Glutamatergic neuron (in vitro differentiated cells): Measurements from ENCODE around the gene AGK. TPM values are rescaled to one million over a fixed set of nuclear protein-coding genes. Genes with fewer than 3 reads are reported as not detected.

Experiments used
- DNase-seq: peaks from one replicate; pipeline ENCODE4 v3.0.0; 2022
- H3K27ac Mint-ChIP-seq: one replicate; pipeline ENCODE4 v1.8.0; 2020; ENCODE audit warnings: mild to moderate bottlenecking, mixed read lengths, inconsistent platforms; ENCODE audit not compliant: unreplicated experiment
- H3K27me3 Mint-ChIP-seq: one replicate; pipeline ENCODE4 v1.8.0; 2020; ENCODE audit warnings: mild to moderate bottlenecking, moderate library complexity, mixed read lengths, inconsistent platforms; ENCODE audit not compliant: unreplicated experiment
- H3K36me3 Mint-ChIP-seq: one replicate; pipeline ENCODE4 v1.8.0; 2020; ENCODE audit warnings: mild to moderate bottlenecking, mixed read lengths, inconsistent platforms; ENCODE audit not compliant: unreplicated experiment
- H3K4me1 Mint-ChIP-seq: one replicate; pipeline ENCODE4 v1.8.0; 2020; ENCODE audit warnings: mild to moderate bottlenecking, low read depth, mixed read lengths, inconsistent platforms; ENCODE audit not compliant: unreplicated experiment
- H3K4me3 Mint-ChIP-seq: one replicate; pipeline ENCODE4 v1.8.0; 2020; ENCODE audit warnings: mild to moderate bottlenecking, mixed read lengths, inconsistent platforms; ENCODE audit not compliant: unreplicated experiment
- H3K9me3 Mint-ChIP-seq: one replicate; pipeline ENCODE4 v1.8.0; 2020; ENCODE audit warnings: mild to moderate bottlenecking, moderate library complexity, mixed read lengths, inconsistent platforms; ENCODE audit not compliant: unreplicated experiment
- total RNA-seq: library from RNA; stranded (reverse); fragmentation: NEBNext Ultra II Directional; extraction: Animal tissue kit (Norgen Biotek cat#: 25700); gene quantifications from one replicate; pipeline ENCODE4 v1.2.1, GENCODE V29; 2021; ENCODE audit not compliant: unreplicated experiment
- TF ChIP-seq, protein P1 (sequence below): fragments of 200-600 bp; sonication (generic); IDR thresholded peaks from one replicate; pipeline ENCODE4 v1.5.0; 2021; ENCODE audit not compliant: partially characterized antibody, unreplicated experiment

AGK gene
- total RNA-seq, 1 donor from 2014 or later = 26.1 TPM

DNA sequence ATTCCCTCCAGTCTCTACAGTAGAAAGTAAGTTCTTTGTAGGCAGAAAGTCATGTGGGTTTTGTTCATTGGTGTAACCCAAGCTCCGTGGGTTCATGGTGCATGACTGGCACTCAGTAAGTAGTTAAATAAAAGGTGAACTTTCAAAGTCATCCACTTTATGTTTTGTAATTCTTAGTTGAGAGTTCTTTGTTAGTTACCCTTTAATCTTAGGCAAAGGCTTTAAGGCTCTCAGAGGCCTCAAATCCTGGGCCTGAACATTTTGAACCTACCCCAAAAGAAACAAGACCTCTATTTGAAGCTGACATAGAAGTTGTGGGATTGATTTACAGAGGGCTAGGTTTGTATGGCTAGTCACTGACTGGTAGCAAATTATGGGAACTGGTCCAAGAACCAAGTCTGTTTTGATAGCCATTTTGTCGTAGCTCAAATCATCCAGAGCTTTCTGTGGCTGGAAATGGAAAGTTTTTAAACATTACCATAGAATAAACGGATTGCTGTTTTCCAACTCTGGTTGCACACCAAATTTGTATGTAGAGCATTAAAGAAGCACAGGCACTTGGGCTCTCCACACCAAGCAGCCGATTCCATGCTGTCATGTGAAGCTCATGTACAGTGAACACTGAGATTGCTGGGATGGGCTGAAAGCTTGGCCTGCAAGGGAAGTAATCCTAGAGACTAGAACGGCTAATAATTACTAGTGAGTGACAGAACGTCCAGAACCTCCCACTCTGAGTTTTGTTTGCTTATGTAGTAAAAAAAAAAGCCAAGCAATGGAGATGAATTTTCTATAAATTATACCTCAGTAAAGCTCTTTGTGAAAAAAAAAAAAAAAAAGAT is 97.3 kb downstream of the AGK start:
- Mint-ChIP-seq H3K9me3 (no peaks in the 10 kb centered on the region), H3K27ac (no peak overlapping the region), H3K36me3 (no peaks in the 10 kb centered on the region), H3K4me1 (peaks cover 19% of the 10 kb centered on the region), H3K4me3 (no peak overlapping the region), H3K27me3 (no peaks in the 10 kb centered on the region)
- DNase-seq = no peak
- TF ChIP-seq, protein P1, sequence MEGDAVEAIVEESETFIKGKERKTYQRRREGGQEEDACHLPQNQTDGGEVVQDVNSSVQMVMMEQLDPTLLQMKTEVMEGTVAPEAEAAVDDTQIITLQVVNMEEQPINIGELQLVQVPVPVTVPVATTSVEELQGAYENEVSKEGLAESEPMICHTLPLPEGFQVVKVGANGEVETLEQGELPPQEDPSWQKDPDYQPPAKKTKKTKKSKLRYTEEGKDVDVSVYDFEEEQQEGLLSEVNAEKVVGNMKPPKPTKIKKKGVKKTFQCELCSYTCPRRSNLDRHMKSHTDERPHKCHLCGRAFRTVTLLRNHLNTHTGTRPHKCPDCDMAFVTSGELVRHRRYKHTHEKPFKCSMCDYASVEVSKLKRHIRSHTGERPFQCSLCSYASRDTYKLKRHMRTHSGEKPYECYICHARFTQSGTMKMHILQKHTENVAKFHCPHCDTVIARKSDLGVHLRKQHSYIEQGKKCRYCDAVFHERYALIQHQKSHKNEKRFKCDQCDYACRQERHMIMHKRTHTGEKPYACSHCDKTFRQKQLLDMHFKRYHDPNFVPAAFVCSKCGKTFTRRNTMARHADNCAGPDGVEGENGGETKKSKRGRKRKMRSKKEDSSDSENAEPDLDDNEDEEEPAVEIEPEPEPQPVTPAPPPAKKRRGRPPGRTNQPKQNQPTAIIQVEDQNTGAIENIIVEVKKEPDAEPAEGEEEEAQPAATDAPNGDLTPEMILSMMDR = no peak

DNA sequence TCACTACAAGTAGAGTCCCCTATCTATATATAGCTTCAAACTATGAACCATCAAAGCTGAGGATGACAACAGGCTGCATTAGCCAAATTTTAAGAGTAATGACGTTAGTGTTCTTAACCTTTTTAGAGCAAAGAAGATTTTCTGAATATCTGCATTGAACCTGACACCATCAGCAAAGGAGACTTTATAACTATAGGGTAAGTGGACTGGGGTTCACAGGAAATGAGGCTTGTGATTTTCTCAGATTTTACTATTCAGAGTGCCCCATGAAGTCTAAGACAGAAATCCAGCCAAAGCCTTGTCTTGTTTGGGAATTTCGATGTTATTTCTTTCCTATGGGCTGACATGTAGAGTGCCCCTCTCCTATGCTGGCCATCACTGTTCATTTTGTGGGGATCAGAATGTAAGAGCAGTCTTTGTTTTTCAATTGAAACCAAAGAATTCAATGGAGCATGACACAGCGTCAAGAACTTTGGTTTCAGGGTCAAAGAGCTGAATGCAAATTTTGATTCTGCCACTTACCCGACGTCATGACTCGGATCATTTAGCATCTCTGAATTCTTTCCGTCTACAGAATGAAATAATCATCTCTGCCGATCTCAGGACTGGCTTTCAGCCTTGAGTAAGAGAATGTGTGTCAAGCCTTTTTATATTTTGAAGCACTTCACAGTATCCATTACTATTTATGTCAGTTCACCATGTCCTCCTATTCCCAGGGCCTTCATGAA is 98.1 kb downstream of the AGK start:
- Mint-ChIP-seq H3K27ac (no peak overlapping the region), H3K4me3 (no peak overlapping the region), H3K4me1 (peaks cover 19% of the 10 kb centered on the region), H3K36me3 (no peaks in the 10 kb centered on the region), H3K9me3 (no peaks in the 10 kb centered on the region), H3K27me3 (no peaks in the 10 kb centered on the region)
- TF ChIP-seq, protein P1 = no peak
- DNase-seq = no peak

DNA sequence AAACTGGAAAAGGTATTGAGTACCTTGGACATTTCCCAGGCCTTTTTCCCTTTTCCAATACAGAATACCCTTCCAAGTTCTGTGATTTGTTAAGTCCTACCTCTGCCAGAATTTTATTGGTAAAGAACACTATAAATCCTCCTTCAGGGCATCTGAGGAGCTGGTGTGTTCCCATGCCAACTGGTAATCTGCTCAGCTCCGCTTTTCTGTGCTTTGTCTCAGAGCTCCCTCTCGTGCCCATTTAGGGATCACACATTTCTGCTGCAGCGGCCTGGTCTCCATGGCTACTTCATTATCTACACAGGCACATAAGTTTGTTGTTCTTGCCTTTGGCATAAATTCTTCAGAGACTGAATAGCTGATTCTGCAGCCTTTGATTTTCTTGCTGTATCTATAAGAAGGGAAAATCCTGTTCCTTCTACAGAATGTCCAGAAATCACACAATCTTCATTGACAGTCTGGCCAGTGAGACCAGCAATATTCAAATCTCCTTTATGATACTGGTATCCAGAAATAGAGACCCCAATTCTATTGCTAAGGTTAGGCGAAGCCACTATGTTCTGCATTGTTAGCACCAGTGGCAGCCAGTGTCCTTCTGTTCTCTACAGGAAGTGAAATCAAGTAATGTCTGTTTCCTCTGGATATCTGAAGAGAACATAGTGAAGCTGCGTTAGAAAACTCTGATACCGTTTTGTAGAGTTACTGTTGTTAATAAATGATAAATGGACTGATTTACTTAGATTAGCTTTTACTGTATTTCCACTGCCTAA is 98.8 kb downstream of the AGK start:
- no peak overlapping the region for H3K27ac Mint-ChIP-seq
- peak; percentile 56 for DNase-seq
- H3K9me3 Mint-ChIP-seq = no peaks in the 10 kb centered on the region
- no peak overlapping the region for H3K4me3 Mint-ChIP-seq
- TF ChIP-seq, protein P1 = peak; percentile 51
- H3K27me3 Mint-ChIP-seq = no peaks in the 10 kb centered on the region
- peaks cover 23% of the 10 kb centered on the region for H3K4me1 Mint-ChIP-seq
- no peaks in the 10 kb centered on the region for H3K36me3 Mint-ChIP-seq

DNA sequence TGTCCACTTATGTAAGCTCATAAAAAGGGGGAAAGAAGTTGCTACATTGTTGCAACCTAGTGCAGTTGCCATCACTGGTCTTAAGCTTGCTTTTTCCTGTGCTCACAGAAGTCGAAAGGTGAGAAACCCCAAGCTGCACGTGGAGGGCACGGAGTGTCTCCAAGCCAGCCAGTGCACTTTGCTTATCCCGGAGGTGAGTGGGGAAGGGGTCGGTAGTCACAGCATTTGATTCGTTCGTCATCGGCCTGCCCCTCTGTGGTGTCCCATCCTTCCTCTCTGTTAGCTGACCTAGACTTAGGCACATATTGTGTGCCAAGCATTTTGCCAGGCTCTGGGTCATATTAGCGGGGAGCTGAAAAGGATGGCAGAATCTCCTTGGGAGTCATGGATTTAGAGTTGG is 100.2 kb downstream of the AGK start:
- DNase-seq = no peak
- peaks cover 20% of the 10 kb centered on the region for H3K4me1 Mint-ChIP-seq
- H3K27ac Mint-ChIP-seq = no peak overlapping the region
- no peaks in the 10 kb centered on the region for H3K9me3 Mint-ChIP-seq
- no peaks in the 10 kb centered on the region for H3K36me3 Mint-ChIP-seq
- no peaks in the 10 kb centered on the region for H3K27me3 Mint-ChIP-seq
- TF ChIP-seq, protein P1 = no peak
- H3K4me3 Mint-ChIP-seq = peak overlapping the region; percentile 30
